Suppressor macrophage treated with lipopolysaccharide for 4 hours (primary cell): Measurements from ENCODE around the gene HMBS.
A peak's percentile ranks its signal among the peaks of the same experiment; 100 is the strongest.

Source experiments
- DNase-seq: peaks from one replicate; pipeline ENCODE4 v3.0.0-alpha.2; 2020

The HMBS gene

DNA sequence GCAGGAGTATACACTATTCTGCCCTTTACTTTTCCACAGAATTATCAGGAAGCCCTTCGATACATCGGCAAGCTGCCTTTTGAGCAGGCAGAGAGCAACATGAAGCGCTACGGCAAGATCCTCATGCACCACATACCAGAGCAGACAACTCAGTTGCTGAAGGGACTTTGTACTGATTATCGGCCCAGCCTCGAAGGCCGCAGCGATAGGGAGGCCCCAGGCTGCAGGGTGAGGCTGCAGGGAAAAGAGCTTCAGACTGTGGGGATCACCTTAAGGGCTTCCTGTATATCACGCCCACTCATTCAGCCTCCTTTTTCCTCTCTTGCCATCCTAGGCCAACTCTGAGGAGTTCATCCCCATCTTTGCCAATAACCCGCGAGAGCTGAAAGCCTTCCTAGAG is 6.8 kb upstream of the HMBS start:
- DNase-seq: no peak

DNA sequence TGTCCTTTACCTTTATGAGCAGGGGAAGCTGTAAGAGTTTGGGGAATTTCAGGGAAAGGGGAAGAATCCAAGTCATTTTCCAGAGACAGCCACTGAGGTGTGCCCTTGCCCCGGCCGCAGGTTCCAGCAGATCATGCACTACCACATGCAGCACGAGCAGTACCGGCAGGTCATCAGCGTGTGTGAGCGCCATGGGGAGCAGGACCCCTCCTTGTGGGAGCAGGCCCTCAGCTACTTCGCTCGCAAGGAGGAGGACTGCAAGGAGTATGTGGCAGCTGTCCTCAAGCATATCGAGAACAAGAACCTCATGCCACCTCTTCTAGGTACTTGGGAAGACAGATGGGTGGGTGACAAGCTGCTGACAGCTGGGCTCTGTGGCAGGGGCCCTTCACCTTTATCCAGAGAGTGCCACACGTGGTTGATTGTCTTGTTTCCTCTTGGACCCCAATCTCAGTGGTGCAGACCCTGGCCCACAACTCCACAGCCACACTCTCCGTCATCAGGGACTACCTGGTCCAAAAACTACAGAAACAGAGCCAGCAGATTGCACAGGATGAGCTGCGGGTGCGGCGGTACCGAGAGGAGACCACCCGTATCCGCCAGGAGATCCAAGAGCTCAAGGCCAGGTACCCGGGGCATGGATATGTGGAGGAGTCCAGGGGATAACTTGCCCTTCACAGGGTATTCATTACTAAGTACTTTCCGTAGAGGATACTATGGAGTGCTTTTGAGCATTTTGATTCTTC is 5.8 kb upstream of the HMBS start:
- DNase-seq: no peak

DNA sequence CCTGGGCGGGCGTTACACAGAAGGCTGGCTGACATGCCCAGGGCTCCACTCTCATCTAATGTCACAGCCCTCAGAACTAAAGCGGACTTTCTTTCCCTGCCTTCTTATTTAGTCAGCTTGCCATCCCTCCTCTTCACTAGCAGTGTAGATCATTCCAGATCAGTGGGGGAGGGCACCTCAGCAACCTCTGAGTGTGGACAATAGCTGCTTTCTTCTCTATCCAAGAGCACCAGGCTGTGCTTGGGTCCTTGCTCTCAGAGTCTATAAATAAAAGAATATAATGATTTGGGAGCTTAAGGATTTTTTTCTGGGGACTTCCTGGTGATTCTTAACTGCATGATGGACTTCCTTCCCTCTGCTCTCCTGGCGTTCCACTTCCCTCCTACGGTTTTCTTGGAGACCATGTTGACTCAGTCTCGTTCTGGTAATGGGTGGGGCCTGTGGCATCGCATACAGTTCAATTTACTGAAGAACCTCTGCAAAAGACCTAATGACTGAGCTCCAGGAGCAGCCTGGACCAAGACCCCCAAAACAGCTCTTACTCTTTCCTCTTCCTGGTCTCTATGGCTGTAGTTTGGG is 2.9 kb upstream of the HMBS start:
- peak; percentile 70 for DNase-seq

- DNase-seq: no peak
Observed at GRCh38 chr11:119085437-119085847, 761 bp downstream of the HMBS start.

DNA sequence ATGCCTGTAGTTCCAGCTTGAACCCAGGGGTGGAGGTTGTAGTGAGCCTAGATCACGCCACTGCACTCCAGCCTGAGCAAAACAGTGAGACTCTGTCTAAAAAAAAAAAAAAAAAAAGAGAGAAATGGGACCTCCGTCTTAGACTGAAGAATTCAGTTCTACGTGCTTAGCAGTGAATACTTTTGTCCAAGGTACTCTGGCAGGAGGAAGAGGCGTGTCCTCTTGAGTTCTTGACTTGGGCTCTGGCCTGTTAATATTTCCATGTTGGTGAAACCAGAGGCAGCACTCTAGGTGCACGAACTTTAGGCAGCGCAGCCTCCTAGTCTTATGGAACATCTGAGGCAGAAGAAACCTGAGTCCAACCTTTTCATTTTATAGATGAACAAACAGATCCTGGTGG is 2.4 kb downstream of the HMBS start:
- DNase-seq: no peak

- no peak for DNase-seq
Observed at GRCh38 chr11:119087747-119088241, 3.1 kb downstream of the HMBS start.

DNA sequence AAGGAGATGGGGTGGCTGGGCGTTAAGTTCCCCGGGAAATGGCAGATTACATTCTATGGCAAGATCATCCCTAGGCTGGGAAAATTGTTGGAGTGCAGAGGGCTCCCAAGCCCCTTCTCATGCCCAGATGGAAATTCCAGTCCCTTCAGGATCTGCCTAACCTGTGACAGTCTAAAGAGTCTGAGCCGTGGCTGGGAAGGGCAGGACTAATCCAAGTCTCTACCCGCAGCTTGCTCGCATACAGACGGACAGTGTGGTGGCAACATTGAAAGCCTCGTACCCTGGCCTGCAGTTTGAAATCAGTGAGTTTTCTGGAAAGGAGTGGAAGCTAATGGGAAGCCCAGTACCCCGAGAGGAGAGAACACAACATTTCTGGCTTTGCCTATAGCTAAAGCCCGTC is 3.7 kb downstream of the HMBS start:
- no peak for DNase-seq

DNA sequence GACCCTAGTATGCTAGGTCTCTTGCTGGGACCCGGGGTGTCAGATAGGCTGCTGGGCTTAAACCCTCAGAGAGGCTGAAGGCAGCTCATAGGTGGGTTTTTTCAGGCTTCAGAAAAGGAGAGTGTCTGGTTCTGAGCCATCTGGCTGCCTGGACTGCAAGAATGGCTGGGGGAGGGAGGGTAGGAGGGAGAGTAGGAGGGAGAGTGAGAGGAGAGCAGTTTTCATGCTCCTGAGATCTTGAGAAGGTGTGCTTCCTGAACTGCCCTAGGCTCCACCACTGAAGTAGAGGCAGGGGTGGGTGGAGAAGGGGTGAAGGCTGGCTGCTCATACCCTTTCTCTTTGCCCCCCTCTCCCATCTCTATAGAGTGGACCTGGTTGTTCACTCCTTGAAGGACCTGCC is 4.6 kb downstream of the HMBS start:
- DNase-seq: no peak

DNA sequence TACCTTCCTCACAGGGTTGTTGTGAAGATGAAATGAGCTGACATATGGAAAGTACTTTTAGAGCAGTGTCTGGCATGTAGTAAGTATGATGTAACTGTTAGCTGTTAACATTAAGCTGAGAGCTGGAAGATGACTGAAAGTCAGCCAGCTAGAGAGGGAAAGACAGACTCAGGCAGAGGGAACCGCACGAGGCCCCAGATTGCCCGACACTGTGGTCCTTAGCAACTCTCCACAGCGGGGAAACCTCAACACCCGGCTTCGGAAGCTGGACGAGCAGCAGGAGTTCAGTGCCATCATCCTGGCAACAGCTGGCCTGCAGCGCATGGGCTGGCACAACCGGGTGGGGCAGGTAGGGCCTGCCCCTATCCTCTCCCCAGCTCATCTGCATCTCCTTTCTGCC is 6.5 kb downstream of the HMBS start:
- no peak for DNase-seq

DNA sequence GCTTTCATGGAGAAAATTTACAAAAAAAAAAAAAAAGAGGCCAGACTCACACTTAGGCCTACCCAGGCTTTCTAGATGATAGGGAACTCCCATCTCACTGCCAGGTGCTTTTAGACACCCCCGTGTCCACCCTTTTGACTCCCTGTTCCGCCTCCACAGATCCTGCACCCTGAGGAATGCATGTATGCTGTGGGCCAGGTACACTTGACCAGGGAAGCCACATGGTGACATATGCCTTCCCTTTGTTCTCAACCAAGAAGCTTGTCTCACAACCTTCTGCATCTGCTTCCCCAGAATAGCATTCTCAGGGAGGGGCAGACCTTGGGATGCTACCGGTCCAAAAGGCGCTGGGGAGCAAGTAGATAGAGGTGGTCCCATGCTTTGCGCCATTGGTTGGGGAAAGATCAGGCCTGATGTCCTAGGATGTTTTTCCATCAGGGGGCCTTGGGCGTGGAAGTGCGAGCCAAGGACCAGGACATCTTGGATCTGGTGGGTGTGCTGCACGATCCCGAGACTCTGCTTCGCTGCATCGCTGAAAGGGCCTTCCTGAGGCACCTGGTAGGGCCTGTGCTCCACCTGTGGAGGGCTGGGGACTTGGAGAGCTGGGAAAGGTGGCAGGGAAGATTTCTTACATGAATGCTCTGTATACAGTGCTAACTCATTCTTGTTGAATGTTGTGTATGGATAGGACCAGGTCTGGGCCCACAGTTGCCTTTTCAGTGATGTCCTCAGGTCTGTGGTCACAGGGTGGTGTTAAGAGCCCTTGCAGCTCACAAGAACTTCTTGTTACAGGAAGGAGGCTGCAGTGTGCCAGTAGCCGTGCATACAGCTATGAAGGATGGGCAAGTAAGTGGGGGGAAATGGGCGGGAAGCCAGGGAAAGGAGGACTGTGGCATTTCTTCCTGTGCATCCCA is 7.5 kb downstream of the HMBS start:
- DNase-seq: no peak

GRCh38 chr11:119092880-119093842 is 8.5 kb downstream of the HMBS start:
- no peak for DNase-seq

- DNase-seq: peak; percentile 38
Observed at GRCh38 chr11:119093942-119094815, 9.5 kb downstream of the HMBS start.

GRCh38 chr11:119094816-119095065 is 10.1 kb downstream of the HMBS start:
- DNase-seq: peak; percentile 87

DNA sequence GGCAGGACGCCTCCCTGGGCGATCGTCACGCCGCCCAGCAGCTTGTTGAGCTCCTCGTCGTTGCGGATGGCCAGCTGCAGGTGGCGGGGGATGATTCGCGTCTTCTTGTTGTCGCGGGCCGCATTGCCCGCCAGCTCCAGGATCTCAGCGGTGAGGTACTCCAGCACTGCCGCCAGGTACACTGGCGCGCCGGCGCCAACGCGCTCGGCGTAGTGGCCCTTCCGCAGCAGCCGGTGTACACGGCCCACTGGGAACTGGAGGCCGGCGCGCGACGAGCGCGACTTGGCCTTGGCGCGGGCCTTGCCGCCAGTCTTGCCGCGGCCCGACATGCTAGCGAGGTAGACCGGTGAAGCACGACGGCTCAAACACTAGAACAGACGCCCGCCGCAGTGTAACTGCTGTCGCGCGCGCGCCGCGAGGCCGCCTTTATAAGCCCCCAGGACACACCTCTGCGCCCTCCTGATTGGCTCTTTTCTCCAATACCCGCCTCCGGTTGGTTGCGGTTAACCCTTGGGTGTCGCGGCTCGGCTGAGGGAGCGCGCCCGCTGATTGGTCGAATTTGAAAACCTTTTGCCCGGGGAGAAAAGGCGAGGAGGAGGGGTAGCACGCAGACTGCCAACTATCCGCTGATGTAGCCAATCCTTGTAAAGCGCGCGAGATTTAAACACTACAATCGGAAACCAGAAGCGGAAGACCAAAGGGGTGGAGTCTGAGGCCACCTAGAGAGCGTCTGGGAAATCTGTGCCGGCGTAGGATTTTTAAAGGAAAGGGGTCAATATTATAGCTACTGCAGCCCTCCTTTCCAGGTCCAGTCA is 10.6 kb downstream of the HMBS start:
- DNase-seq: peak; percentile 100

- no peak for DNase-seq
Observed at GRCh38 chr11:119099711-119100110, 15.0 kb downstream of the HMBS start.

DNA sequence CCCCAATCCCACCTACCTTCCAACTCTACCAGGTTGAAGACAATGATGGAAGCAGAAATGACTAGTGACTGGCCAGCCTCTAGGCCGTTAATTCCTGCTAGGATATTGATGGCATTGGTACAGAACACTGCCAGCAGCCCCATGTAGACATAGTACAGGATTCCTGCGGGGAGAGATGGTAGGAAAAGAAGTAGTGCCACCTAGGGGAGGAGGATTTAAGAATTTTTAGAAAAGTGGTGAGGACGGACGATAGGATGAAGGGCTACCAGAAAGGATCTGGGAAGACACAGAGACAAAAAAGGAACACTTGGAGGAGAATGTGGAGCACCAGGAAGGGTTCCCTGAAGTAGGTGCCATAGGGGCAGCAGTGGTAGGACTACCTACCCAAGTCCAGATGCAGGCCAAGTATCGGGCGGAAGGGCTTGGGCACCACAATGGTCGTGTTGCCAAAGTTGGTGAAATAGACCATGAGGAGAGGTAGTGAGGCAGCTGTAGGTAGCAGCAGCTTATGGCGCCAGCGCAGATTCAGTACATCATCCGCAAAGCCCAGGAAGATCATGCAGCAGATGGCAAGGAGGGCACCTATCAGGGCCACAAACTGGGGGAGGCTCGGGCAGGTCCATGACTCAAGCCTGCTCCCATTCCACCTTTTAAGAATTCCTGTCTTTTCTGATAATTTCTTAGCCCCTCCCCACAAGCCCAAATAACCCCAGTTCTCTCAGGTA is 15.7 kb downstream of the HMBS start:
- DNase-seq: peak; percentile 51

DNA sequence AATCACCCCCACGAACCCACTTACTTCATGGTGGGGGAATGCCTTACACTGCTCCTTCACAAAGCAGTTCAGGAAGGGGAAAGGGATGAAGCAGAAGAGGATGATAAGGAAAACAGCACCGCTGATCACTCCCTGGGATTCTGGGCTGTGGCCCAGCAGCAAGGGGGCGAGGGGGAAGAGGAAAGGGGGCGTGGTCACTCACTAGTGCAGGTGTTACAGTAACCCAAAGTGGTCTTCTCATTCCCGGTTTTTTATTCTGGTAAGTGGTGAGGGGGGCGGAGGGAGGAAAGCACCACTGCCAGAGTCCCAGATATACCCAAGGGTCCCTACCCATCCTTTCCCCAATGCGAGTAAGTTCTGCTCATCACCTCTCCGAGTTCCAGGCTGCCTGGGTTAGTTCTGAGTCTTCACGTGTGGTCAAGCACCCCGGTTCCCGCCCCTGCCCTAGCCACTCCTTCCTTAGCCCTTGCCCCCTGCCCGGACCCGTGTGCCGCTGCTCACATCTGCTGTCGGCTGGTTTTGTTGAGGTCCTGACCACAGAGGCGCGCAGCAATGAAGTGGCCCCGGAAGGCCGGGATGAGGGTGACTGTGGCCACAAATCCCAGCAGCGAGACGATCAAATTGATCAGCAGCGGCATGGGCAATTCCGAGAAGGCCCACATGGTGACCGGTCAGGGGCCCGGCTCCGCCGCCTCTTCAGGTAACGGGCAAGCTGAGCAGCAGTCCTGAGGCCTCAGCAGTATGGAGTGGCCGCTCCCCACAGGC is 16.5 kb downstream of the HMBS start:
- peak; percentile 27 for DNase-seq

DNA sequence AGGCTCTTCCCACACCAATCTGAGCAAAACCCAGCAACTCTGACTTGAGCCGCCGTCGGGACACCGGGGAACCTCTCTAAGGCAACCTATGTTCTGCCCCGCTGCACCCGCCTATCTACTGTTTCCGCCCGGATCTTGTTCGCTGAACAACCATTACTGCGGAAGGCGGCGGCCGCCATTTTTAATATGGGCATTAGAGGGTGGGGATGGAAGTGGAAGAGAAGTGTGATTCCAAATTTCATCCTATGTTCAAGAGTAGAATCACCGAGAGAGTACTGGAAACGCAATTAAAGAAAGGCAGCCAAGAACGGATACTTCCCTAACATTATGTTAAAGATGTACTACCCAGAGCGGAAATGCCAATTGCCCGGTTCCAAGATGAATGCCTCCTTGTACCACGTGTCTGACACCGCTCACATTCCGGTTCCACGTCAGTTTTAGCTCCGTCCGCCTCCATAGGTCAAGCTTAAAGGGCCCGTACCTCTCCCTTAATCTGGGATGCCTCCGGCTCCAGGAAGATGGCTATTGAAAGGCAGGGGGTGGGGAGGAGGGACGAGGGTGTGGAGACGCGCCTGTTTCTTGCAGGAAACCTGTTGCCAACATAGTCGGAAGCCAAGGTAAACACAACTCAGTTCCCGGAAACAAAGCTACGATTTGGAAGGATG is 17.2 kb downstream of the HMBS start, which contains the start of gene DPAGT1:
Gene DPAGT1, minus strand, starts transcription at position 95 of the 665 bp plus-strand sequence. CDS start 198 bp downstream, outside the sequence.
- DNase-seq: peak; percentile 94
